ENCODE data around the gene ECE1.

ECE1 gene

GRCh38 chr1:21324368-21325141 is 34.3 kb upstream of the ECE1 start:
- Histone ChIP-seq H3K27me3 (ENCODE audit: insufficient read depth, low read length, poor library complexity) (no peaks in the 10 kb centered on the region), H3K4me3 (ENCODE audit: low read depth in 1 of 2, low read length in 2 of 2) (no peak overlapping the region), H3K79me2 (ENCODE audit: insufficient read depth, low read length) (no peaks in the 10 kb centered on the region; the same call in none of the 2 replicates), H3K27ac (ENCODE audit: low read length) (no peak overlapping the region), H3K36me3 (ENCODE audit: insufficient read depth, low read length) (0 out of 2 replicates have a peak, but pooled peaks cover 4% of the 10 kb centered on the region), H2AFZ (ENCODE audit: low read depth, low read length) (no peak overlapping the region), H3K9me3 (ENCODE audit: insufficient read depth, low read length, severe bottlenecking) (no peaks in the 10 kb centered on the region), H3K4me1 (ENCODE audit: insufficient read depth, low read length) (no peaks in the 10 kb centered on the region), H4K20me1 (ENCODE audit: insufficient read depth, low read length) (peaks cover 58% of the 10 kb centered on the region), H3K9ac (ENCODE audit: low read depth, low read length) (no peak overlapping the region), H3K4me2 (ENCODE audit: insufficient read depth, low read length) (no peak overlapping the region)
- ATAC-seq (ENCODE audit: insufficient read depth, low read depth), result peak; percentile 72
- TF ChIP-seq, protein P1, sequence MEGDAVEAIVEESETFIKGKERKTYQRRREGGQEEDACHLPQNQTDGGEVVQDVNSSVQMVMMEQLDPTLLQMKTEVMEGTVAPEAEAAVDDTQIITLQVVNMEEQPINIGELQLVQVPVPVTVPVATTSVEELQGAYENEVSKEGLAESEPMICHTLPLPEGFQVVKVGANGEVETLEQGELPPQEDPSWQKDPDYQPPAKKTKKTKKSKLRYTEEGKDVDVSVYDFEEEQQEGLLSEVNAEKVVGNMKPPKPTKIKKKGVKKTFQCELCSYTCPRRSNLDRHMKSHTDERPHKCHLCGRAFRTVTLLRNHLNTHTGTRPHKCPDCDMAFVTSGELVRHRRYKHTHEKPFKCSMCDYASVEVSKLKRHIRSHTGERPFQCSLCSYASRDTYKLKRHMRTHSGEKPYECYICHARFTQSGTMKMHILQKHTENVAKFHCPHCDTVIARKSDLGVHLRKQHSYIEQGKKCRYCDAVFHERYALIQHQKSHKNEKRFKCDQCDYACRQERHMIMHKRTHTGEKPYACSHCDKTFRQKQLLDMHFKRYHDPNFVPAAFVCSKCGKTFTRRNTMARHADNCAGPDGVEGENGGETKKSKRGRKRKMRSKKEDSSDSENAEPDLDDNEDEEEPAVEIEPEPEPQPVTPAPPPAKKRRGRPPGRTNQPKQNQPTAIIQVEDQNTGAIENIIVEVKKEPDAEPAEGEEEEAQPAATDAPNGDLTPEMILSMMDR (IDR thresholded peaks at IDR 0.05; ENCODE audit: borderline replicate concordance, extremely low read depth, low read length, poor library complexity, severe bottlenecking), result no peak
- peak; percentile 51 for DNase-seq

DNA sequence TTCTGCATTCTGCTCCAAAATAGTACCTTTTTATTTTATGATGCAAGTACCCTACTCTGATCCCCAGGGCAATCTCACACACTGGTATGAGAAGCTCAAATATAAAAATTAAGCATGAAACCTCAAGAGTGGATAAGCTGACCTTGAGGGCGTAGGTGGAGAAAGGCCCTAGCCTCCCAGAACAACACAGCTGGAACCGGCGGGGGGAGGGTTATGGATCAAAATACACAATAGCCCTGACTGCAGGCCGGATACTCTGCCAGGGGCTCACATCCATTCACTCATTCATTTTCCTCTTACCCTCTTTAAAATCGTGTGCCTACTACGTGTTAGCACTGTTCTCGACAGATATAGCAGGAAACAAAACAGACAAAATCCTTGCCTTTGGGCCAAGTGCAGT is 32.8 kb upstream of the ECE1 start:
- H3K4me3 ChIP-seq (ENCODE audit: low read depth in 1 of 2, low read length in 2 of 2), result no peak overlapping the region
- H3K4me2 ChIP-seq (ENCODE audit: insufficient read depth, low read length), result no peak overlapping the region
- DNase-seq, result no peak
- no peaks in the 10 kb centered on the region for H3K36me3 ChIP-seq (ENCODE audit: insufficient read depth, low read length)
- H4K20me1 ChIP-seq (ENCODE audit: insufficient read depth, low read length), result peaks cover 57% of the 10 kb centered on the region
- ATAC-seq (ENCODE audit: insufficient read depth, low read depth), result no peak
- no peaks in the 10 kb centered on the region for H3K9me3 ChIP-seq (ENCODE audit: insufficient read depth, low read length, severe bottlenecking)
- H3K9ac ChIP-seq (ENCODE audit: low read depth, low read length), result no peak overlapping the region
- H3K27ac ChIP-seq (ENCODE audit: low read length), result no peak overlapping the region
- H3K27me3 ChIP-seq (ENCODE audit: insufficient read depth, low read length, poor library complexity), result no peaks in the 10 kb centered on the region
- TF ChIP-seq EZH2 (IDR thresholded peaks at IDR 0.05; ENCODE audit: borderline replicate concordance, low read depth, low read length, severe bottlenecking), result no peak
- TF ChIP-seq, protein P1 (IDR thresholded peaks at IDR 0.05; ENCODE audit: borderline replicate concordance, extremely low read depth, low read length, poor library complexity, severe bottlenecking), result no peak
- no peak overlapping the region for H2AFZ ChIP-seq (ENCODE audit: low read depth, low read length)
- no peaks in the 10 kb centered on the region; the same call in 1 of the 2 replicates for H3K79me2 ChIP-seq (ENCODE audit: insufficient read depth, low read length)
- H3K4me1 ChIP-seq (ENCODE audit: insufficient read depth, low read length), result no peaks in the 10 kb centered on the region

GRCh38 chr1:21322681-21323016 is 32.4 kb upstream of the ECE1 start:
- Histone ChIP-seq H3K4me1 (ENCODE audit: insufficient read depth, low read length) (no peaks in the 10 kb centered on the region), H3K4me3 (ENCODE audit: low read depth in 1 of 2, low read length in 2 of 2) (no peak overlapping the region), H3K27ac (ENCODE audit: low read length) (no peak overlapping the region)

More at GRCh38 chr1:21322681-21323016, 32.4 kb upstream of the ECE1 start:
- TF ChIP-seq, protein P1 (IDR thresholded peaks at IDR 0.05; ENCODE audit: borderline replicate concordance, extremely low read depth, low read length, poor library complexity, severe bottlenecking), result no peak
- TF ChIP-seq EZH2 (IDR thresholded peaks at IDR 0.05; ENCODE audit: borderline replicate concordance, low read depth, low read length, severe bottlenecking), result no peak
- H3K9ac ChIP-seq (ENCODE audit: low read depth, low read length), result no peak overlapping the region
- H3K36me3 ChIP-seq (ENCODE audit: insufficient read depth, low read length), result no peaks in the 10 kb centered on the region
- ATAC-seq (ENCODE audit: insufficient read depth, low read depth) (no peak), DNase-seq (no peak)
- H3K9me3 ChIP-seq (ENCODE audit: insufficient read depth, low read length, severe bottlenecking), result no peaks in the 10 kb centered on the region
- H3K79me2 ChIP-seq (ENCODE audit: insufficient read depth, low read length), result no peaks in the 10 kb centered on the region; the same call in 1 of the 2 replicates
- no peak overlapping the region for H3K4me2 ChIP-seq (ENCODE audit: insufficient read depth, low read length)
- H3K27me3 ChIP-seq (ENCODE audit: insufficient read depth, low read length, poor library complexity), result no peaks in the 10 kb centered on the region
- H4K20me1 ChIP-seq (ENCODE audit: insufficient read depth, low read length), result peaks cover 58% of the 10 kb centered on the region
- H2AFZ ChIP-seq (ENCODE audit: low read depth, low read length), result no peak overlapping the region

Data from DND-41 (cell line).